SW480 (cell line): Measurements from ENCODE around the gene HOXB4.

Experiments
- DNase-seq: peaks from one replicate; pipeline ENCODE4 v3.0.0-alpha.2; 2016; ENCODE audit warnings: low spot score

The HOXB4 gene

DNA sequence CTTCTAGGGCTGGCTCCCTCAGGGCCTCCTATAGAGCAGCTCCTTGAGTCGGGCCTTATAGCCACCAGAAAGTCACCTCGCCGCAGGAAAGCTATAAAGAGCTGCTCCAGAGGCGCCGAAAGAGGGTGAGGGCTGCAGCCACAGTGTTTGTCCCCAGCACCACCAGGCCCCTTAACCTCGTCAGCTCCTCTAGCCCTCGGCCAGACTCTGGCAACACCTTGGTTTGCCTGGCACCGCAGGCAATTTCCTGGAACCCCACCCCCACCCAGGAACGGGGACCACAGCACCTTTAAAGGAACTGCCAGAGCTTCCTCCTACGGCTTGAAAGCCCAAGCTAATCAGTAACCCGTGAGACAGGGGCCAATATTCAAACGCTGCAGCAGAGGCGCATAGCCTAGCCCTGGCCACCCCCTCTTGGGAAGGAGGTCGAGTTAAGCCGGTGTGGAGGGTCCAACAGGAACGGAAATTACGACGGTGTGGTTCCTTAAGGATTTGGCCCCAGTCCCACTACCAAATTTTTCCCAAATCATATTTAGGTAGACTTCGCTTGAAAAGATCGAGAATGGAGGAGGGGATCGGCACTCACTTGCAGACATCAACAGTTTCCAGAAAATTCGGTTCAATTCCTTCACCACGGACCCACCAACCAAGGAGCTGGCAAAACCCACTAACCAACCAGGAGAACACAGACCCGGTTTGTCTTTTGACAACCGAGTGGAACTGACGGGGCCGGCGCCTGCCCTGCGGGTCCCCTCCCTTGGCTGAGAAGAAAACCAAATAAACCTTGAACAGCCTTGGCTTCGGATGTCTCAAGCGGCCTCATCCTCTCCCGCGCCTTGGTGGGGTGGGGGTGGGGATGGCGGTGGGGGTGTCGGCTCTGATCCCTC is 23.6 kb upstream of the HOXB4 start:
- DNase-seq = peak; percentile 74

DNA sequence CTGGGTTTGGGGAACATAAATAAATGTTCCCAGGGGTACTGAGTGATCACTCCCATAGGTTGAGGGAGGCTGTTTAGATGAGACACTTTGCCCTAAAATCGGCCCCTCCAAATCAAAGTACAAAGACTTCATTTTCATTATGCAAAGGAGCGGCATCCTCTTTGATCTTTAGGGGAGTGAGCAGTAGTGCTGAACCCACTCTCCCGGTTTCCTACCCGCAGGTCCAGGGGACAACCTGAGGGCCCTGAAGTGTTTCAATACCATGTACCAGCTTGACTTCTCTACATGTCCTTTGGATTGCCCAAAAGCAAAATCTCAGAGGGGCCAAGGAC is 23.0 kb upstream of the HOXB4 start:
- peak; percentile 74 for DNase-seq

DNA sequence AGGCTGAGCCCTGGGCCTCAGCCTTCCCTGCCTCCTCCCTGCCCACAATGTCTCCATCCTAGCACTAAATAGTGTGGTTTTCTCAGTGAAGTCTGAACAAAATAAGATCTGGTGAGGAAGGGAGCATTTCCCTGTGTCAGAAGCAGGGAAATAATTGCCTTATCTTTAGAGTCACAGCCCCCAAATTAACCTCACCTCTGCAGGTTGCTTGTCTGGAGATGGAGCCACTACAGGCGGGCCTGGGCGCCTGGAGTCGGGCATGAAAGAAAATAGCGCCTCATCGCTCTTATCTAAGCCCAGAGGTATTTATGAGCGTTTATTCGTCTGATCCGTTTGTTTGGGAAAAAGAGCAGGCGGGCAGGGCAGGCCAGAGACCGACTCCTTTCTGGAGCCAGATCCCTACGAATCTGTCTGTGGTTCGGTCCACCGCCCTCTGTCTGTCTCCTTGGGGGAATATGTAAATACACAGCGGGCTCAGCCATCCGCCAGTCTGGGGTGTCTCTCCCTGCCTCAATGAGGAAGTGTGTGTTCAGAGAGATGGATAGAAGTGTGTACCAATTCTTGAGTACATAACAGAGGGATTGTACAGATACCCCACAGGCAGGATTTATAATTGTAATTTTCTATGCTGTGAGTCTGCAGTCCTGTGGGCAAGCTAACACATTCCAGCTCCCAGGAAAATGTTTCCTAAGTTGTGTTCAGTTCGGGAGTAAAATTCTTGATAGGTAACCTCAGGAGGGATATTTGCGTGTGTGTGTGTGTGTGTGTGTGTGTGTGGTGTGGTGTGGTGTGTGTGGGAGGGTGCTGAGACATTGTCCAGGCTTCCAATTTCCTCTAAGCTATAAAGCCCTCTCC is 22.3 kb upstream of the HOXB4 start:
- peak; percentile 69 for DNase-seq

DNA sequence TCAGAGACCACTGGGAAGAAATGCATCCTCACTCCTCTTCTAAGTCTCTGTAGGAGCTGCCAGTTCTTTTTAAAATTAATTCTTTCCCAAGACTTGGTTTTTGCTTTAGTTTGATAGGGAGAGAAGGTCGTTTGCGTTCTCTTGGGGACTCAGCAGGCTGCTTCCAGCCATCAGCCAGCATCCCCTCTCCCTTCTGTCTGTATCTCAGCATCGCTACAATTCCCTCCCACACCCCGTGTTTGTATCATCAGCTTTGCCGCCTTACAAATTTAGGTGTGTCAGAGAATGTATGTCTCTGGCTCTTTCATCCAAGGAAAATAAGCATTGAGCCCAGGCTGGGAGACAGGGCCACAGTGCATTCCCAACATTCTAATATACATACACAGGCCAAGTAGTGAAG is 21.2 kb upstream of the HOXB4 start:
- no peak for DNase-seq

DNA sequence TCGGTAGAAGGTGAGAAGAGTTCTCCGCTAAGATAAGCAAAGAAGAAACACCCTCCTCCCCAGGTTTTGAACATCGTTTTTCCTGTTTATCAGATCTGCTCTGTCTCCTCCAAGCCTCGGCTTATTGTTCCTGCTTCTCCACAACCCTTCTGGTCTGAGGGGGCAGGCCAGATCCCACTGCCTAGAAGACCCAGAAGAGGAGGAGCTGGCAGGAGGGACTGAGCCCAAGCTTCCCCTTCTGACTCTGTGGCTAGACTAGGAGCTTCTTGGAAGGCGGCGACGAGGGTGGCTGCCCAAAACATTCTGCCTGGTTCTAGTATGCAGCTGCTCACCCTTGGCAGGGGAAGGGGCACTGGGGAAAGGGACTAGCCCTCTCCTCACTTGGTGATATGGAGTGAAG is 20.6 kb upstream of the HOXB4 start:
- no peak for DNase-seq

DNA sequence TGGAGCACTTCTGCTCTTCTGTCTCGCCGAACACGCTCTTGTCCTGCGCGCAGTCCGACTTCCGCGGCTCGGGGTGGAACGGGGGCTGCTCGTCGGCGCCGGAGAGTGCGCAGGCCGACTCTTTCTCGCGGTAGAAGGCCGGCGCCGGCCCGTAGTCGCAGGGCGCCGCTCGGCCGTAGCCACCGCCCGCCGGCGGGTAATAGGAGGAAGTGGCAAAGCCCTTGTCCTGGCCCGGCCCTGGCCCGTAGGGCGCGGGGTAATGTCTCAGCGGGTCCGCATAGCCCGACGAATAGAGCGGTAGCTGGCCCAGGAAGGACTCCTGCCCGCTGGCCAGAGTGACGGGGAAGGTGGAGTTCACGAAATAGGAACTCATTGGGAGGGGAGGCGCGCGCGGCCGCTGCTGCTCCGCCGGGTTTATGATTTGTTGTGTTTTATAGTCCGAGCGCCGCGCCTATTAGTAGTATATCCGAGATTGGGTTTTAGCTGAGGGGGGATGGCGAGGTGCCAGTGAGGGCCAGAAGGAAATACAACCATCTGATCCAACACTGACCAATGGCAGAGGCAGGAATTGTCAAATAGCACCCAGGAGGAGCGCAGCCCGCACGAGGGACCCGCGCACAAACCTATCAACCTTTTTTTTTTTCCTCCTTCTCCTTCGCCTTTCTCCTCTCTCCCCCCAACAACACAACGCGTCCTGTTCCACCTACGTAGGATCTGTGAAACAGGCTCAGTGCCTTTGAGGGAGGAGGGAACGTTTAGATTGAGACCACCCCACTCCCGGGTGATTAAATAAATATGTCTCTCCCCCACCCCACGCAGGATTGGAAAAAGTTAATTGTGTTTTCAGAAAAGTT is 19.9 kb upstream of the HOXB4 start:
- DNase-seq = peak; percentile 82

DNA sequence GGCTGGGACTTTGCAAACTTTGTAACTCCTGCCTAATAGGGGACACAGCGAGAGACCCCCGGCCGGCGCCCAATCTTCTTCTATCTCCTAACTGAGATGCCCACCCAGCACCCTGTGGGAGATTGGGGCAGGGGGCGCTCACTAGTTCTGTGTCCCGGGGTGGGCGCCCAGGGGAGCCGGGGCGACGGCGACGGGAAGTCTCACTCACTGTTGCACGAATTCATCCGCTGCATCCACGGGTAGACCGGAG is 19.3 kb upstream of the HOXB4 start:
- DNase-seq = no peak

DNA sequence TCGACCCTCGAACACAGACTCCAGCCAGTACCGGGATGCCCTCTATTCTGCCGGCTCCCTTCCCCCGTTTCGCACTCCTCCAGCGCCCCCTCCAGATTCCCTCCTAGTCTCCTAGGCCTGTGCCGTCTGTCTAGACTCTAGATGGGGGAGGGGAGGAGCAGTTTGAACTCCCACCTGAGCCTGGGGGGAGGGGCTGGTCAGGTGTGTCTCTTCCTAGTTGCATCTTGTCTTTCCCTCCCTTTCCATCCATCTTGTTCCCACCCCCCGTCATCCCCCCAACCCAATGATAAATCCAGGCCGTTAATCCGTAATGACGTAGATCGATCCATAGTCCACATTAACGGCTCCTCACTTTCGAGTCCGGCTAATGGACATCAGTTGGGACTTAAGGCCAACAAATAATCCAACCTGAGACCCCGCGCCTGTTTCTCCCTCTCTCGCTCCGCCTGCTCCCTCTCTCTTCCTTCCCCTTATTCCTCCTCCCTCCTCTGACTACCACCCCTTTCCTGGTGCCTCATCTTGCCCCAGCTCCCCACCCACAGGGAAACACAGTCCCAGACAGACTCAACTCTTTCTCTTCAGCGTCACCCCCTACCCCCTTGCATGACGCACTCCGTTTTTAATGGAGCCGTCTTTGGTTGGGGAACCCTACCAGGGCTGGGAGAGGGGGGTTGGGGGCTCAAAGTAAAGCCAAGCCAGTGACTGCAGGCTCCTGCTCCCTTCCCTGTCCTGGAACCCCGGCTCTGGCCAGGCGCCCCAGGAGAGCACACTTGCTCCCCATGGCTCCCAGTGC is 18.8 kb upstream of the HOXB4 start:
- DNase-seq = peak; percentile 72

DNA sequence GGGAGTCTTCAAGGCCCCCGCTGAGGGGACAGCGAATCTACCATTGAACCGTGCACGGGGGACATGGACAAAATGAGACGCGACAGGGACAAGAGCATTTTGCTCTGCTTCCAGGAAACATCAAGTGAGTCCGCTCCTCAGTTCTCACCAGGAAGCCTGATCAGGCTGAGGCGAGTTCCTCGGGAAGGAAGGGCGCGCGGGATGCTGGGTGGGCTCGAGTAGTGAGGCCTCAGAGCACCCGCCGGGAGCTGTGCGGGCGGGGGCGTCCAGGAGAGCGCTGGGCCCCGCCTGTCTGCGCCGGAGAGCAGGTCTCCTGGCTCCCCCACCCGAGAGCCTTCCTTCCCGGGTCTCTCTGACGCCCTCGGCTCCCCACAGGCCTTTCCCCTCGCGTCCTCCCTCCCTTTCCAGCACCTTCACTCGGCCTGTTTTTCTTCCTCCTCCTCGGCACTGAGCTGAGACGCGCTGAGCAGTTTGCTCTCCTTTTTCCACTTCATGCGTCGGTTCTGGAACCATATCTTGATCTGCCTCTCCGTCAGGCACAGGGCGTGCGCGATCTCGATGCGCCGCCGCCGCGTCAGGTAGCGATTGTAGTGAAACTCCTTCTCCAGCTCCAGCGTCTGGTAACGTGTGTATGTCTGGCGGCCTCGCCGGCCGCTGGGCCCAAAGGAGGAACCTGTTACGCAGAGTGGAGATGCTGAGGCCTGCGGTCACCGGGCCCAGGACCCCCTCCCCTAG is 18.0 kb upstream of the HOXB4 start:
- DNase-seq = peak; percentile 66

DNA sequence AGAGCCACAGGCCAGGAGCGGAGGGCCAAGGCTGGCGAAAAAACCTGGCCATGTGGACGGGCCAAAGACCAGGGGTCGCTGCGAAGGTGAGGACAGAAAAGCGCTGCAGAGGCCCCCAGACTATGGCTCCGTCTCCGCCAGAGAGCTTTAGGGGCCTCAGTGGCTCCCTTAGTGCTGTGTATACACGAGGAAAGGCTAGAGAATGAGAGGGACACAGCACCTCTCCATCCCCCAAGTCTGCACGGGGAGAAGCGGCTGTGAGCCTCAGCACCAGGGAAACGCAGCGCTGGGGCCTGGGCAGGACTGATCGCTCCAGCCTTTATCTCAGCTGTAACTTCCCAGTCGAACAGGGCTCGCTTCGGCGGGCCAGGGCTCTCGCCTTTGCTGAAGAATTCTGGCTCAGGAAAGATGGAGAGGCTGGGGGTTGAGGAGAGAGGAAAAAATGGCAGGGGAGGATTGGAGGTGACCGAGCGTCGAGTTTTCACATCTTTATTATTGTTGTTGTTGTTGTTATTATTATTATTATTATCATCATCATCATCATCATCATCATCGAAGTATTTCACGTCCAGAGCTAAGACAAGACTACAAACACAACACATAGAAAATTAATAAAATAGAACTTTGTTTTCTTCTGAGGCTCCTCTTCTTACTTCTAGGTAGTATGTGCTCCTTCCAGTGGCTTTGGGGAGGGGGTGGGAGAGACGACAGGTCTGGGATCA is 17.3 kb upstream of the HOXB4 start:
- DNase-seq = no peak

DNA sequence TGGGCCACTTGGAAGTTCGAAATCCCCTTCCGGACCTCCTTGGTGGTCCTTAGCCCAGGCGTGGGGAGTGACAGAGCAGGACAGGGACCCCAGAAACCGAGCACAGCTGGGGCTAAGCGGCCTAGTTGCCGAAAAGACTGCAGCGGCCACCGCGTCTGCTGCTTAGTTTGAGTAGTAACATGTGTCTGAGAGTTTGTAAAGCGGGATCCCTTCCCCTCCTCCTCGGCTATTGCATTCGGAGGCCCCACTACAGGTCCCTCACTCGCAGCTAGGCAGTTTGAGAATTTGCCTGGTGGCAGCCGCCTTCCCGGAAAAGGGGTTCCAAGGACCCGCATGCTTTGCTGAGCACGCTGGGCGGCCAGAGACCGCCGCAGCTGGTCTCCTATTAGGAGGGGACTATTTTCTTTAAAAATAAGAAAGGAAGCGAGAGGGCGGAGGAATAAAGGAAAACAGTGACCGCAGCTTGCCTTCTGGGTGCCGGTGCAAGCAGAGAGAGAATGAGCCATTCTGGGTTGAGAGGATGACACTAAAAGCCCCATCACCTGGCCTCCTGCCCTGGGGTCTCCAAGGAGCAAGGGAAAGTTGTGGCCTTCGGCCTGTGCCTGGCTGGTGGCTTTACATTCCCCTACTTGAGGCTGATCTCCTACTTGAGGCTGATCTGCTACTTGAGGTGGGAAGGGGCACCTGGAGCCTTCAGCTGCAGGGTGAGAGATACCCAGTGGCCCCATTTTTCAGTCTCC is 16.6 kb upstream of the HOXB4 start:
- DNase-seq = no peak

DNA sequence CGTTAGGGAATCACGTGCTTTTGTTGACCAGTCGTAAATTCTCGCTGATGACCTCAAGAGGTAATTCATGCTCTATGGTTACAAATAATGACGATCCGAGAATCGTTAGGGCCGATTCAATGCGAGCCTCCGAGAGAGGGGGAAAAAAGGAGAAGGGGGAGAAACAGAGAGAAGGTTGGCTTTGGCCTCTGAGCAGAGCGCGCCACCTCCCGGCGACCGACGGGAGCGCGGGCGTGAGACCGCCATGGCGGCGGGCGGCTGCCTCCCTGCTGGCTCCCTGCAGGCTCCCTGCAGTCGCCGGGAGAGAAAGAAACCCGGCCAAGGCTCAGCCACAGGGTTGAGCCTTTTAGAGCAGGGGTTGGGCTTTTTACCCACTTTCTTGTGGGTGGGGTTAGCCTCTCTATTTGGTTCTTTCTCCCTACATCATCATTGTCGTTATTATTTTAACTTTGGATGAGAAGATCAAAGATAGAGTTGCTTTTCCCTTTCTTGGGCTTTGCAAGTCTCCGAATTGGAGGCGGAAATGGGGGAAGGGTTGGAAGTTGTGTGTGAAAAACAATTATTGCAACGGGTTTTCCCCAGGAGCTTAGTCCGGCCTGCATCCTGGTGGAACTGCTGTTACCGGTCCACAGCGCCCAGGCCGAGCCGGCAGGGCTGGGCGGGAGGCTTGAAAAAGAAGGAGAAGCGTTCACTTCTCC is 15.8 kb upstream of the HOXB4 start:
- peak; percentile 94 for DNase-seq

DNA sequence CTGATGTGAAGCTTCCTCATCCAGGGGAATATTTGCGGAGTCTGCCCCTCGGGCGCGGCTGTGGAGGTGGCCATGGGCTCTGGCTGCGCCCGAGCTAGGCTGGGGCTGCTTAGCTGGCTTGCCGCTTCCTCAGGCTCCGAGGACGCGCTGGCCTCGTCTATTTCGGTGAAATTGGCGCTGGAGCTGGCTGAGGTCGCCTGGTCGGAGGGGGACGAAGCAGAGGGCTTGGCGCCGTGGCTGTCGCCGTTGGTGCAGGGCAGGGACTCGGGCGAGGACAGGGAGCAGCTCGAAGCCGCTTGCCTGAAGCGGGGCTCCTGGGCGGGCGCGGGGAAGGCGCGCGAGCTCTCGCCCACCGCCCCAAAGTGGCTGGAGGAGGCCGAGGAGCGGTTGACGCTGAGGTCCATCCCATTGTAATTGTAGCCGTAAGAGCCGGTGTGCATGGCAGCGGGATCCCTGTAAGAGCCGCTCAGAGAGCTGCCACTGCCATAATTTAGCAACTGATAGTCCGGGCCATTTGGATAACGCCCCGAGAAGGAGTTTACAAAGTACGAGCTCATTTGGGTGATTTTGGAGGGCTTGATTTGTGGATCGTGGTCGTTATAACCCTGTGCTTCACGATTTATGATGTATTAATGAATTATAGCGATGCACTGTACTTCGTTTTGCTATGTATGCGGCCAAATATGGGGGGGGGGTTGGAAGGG is 15.1 kb upstream of the HOXB4 start, which contains the start of gene HOXB5:
Gene HOXB5 (minus strand): TSS at position 654 of the 704 bp plus-strand sequence. CDS start 97 bp downstream, at position 557.
- no peak for DNase-seq

DNA sequence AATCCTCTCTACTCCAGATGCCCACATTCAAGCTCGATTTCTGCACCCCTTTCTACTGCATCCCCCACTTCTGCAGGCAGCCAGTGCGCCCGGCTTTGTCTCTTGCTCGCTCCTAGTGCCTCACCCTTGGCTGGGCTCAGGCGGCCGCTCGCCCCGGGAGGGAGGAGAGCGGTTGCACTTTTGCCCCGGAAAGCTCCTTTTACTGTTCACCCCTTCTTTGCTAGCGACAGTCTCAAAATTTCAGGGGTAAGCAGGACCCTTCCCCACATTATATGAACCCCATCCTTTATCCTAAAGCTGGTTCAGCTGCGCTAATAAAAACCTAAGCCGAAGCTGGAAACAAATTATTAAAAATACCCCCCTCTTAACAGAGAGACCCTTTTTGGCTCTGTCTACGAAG is 14.4 kb upstream of the HOXB4 start:
- DNase-seq = no peak

DNA sequence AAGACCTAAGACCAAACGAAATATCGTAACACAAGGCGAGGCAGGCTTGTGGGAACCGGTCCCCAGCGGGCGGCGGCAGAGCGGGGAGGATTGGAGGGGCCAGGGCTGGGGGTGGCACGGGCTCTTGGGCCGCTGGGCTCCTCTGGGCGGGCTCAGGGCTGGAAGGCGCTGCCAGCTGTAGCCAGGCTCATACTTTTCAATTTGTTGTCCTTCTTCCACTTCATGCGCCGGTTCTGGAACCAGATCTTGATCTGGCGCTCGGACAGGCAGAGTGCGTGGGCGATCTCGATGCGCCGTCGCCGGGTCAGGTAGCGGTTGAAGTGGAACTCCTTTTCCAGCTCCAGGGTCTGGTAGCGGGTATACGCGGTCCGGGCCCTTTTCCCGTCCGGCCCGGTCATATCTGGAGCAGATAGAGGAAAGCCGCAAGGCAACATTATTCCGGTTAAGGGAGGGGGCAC is 13.9 kb upstream of the HOXB4 start:
- peak; percentile 56 for DNase-seq

DNA sequence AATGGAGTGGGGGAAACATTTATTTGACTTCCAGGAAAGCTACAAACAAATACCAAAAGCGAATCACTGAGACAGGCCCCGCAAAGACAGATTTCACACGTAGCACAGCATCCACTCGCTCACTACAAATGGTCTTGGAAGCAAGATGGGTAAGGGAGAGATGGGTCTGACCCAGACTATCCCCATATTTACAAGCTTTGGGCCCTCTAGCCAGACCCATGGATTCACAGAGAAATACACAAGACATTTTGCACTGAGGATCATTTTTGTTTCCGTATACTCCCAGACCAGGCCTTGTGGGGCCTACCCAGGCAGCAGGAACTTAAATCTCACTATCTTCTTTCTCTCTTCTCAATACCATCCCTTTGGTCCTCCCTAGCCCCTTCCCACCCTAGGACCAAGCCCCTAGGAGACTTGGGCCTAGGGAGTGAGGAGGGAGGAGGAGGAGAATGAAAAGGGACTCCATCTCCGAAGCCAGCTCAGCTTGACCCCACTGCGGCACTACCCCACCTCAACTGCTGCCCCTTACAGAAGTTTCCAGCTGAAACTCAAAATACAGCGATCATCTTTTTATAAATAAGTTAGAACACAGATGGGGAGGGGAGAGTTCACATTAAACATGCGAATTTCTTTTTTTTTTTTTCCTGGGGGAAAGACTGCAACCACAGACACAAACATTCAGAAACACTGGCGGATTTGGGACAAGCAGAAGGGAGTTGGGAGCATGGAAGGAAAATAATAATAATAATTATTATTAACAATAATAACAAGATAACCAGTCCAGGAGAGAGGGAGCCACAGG is 13.3 kb upstream of the HOXB4 start:
- DNase-seq = peak; percentile 22

DNA sequence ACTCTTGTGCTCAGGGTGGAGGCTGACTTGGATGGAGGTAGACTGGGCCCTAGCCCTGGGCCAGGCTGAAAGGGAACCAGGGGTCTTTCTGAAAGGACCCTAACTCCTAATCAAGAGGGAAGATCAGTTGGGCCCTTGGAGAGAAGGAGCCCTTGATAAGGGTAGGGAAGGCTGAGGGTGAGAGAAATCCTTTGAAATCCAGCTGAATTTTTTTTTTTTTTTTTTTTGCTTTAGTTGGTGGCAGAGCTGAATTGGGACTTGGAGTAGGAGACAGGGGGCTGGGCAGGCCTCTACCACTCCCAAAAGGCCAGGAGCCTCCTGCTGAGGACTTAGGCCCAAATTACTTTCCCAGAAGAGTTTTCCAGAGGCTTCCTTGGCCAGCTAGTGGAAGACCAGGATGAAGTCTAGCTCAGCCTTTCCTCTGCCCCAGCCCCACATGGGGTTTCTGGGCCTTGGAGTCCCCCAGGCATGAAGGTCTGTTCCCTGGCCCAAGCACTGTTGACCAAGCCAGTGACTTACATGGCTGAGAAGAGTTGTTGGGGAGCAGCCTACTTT is 12.5 kb upstream of the HOXB4 start:
- peak; percentile 30 for DNase-seq
